Lower lobe of right lung (tissue), 2 donors: Measurements from ENCODE around the gene ANKHD1. TPM values are rescaled to one million over a fixed set of nuclear protein-coding genes. Genes with fewer than 3 reads are reported as not detected.
A peak's percentile ranks its signal among the peaks of the same experiment; 100 is the strongest.

Source experiments
- ATAC-seq, 2 donors: fragments of 200-7000 bp; cut with Tn5 transposase; one replicate each; pipeline ENCODE4 v1.9.1; 2020 to 2022; ENCODE audit warnings: mild to moderate bottlenecking in 2 of 2, moderate library complexity in 2 of 2
- DNase-seq: peaks from one replicate; pipeline ENCODE4 v3.0.0-alpha.2; 2020
- H3K27ac ChIP-seq: fragments of 200-600 bp; one replicate; pipeline ENCODE4 v1.8.0; 2022
- H3K27me3 ChIP-seq: fragments of 200-600 bp; one replicate; pipeline ENCODE4 v1.8.0; 2022; ENCODE audit warnings: low read depth
- H3K36me3 ChIP-seq: fragments of 200-600 bp; one replicate; pipeline ENCODE4 v1.8.0; 2022; ENCODE audit warnings: mild to moderate bottlenecking
- H3K4me1 ChIP-seq: fragments of 200-600 bp; one replicate; pipeline ENCODE4 v1.8.0; 2022
- H3K4me3 ChIP-seq: fragments of 200-600 bp; one replicate; pipeline ENCODE4 v1.8.0; 2022; ENCODE audit warnings: mild to moderate bottlenecking
- H3K9me3 ChIP-seq: fragments of 200-600 bp; one replicate; pipeline ENCODE4 v1.8.0; 2022
- intact Hi-C: fragments of 100-400 bp; cut with DNase I; formaldehyde crosslinking; loops from one replicate; pipeline ENCODE4 v1.11.0; 2022
- total RNA-seq: library from RNA; stranded (reverse); fragmentation: NEBNext Ultra II Directional; extraction: Animal tissue kit (Norgen Biotek cat#: 25700); gene quantifications from one replicate; pipeline ENCODE4 v1.2.1, GENCODE V29; 2021
- TF ChIP-seq, protein P1 (sequence below): fragments of 200-600 bp; IDR thresholded peaks from one replicate; pipeline ENCODE4 v1.8.0; 2022; ENCODE audit warnings: antibody characterized with exemption, mild to moderate bottlenecking
- donor health status: DM: no; HTN: yes; CAD: no; lungs with severe emphysema.

The ANKHD1 gene
- total RNA-seq, 1 donor from 2014 or later = 133 TPM

DNA sequence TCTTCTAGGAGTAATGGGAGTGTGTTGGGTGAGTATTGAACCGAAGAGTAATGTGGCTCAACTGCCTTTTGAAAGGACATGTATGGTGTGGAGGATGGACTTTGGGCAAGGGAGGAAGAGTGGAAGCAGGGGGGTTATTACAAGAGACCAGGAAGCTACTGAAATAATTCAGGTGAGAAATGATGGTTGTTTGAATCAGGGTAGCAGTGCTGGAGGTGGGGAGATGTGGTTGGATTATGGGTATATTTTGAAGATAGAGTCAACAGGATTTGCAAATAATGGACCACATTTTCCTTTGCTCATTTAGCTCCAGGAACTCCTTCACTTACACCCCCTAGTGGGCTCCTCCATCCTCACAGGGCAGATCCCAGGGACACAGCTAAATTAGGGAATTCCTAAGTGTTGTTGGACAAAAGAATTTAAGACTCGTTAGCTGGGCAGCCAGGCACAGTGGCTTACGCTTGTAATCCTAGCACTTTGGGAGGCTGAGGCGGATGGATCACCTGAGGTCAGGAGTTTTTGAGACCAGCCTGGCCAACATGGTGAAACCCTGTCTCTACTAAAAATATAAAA lies 42.8 kb upstream of the ANKHD1 start:
- Histone ChIP-seq H3K9me3 (no peaks in the 10 kb centered on the region), H3K4me3 (no peak overlapping the region), H3K36me3 (no peaks in the 10 kb centered on the region), H3K27me3 (no peaks in the 10 kb centered on the region), H3K4me1 (peaks cover 21% of the 10 kb centered on the region), H3K27ac (no peak overlapping the region)
- intact Hi-C loops = no loop called here
- no peak for DNase-seq
- TF ChIP-seq, protein P1, sequence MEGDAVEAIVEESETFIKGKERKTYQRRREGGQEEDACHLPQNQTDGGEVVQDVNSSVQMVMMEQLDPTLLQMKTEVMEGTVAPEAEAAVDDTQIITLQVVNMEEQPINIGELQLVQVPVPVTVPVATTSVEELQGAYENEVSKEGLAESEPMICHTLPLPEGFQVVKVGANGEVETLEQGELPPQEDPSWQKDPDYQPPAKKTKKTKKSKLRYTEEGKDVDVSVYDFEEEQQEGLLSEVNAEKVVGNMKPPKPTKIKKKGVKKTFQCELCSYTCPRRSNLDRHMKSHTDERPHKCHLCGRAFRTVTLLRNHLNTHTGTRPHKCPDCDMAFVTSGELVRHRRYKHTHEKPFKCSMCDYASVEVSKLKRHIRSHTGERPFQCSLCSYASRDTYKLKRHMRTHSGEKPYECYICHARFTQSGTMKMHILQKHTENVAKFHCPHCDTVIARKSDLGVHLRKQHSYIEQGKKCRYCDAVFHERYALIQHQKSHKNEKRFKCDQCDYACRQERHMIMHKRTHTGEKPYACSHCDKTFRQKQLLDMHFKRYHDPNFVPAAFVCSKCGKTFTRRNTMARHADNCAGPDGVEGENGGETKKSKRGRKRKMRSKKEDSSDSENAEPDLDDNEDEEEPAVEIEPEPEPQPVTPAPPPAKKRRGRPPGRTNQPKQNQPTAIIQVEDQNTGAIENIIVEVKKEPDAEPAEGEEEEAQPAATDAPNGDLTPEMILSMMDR = peak; percentile 19
- ATAC-seq = no peak

DNA sequence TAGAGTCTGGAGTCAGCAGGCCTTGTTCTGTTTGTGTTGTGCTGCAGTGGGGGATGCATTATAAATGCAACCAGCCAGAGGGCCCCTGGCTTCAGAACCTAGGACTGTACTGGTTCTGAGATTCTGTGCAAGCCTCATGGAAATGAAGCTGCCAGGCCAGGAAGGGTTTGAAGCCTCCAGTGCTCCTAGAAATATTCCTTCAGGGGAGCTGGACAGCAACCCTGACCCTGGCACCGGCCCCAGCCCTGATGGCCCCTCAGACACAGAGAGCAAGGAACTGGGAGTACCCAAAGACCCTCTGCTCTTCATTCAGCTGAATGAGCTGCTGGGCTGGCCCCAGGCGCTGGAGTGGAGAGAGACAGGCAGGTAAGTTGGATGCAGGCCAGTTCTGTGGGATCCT lies 41.5 kb upstream of the ANKHD1 start, which contains the start of gene SLC4A9:
Gene SLC4A9 (plus strand): TSS at position 94 of the 400 bp plus-strand sequence. CDS start 43 bp downstream, at position 137.
- intact Hi-C loops = no loop called here
- Histone ChIP-seq H3K9me3 (no peaks in the 10 kb centered on the region), H3K4me3 (no peak within 1 kb of the TSS), H3K36me3 (no peaks in the 10 kb centered on the region), H3K27ac (no peak within 1 kb of the TSS), H3K4me1 (peaks cover 21% of the 10 kb centered on the region), H3K27me3 (no peaks in the 10 kb centered on the region)
- TF ChIP-seq, protein P1 = no peak
- no peak for DNase-seq
- no peak for ATAC-seq

DNA sequence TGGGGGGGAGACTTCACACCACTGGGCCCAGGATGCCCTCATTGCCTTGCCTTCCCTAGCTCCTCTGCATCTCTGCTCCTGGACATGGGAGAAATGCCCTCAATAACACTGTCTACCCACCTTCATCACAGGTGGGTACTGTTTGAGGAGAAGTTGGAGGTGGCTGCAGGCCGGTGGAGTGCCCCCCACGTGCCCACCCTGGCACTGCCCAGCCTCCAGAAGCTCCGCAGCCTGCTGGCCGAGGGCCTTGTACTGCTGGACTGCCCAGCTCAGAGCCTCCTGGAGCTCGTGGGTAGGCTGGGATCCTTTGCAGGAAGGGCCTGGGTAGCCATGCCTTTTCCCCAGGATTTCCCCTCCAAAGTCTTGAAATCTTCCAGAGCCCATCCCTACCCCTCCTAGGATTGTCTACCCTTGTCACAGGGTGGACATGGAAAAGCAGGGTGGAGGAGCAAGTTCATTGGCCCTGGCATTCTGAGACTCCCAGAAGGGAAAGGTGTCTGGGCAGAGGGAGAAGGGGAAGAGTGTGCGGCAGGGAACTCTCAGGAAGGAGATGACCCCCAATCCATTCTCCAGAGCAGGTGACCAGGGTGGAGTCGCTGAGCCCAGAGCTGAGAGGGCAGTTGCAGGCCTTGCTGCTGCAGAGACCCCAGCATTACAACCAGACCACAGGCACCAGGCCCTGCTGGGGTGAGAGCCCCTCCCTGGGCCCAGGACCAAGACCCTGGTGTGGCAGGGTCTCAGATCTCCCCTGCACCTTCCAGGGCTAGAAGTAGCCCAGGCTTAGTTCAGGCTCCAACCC lies 40.8 kb upstream of the ANKHD1 start:
- Histone ChIP-seq H3K27ac (no peak overlapping the region), H3K4me1 (peaks cover 21% of the 10 kb centered on the region), H3K36me3 (no peaks in the 10 kb centered on the region), H3K9me3 (no peaks in the 10 kb centered on the region), H3K27me3 (no peaks in the 10 kb centered on the region), H3K4me3 (no peak overlapping the region)
- TF ChIP-seq, protein P1 = no peak
- intact Hi-C loops = no loop called here
- ATAC-seq = no peak
- DNase-seq = no peak

DNA sequence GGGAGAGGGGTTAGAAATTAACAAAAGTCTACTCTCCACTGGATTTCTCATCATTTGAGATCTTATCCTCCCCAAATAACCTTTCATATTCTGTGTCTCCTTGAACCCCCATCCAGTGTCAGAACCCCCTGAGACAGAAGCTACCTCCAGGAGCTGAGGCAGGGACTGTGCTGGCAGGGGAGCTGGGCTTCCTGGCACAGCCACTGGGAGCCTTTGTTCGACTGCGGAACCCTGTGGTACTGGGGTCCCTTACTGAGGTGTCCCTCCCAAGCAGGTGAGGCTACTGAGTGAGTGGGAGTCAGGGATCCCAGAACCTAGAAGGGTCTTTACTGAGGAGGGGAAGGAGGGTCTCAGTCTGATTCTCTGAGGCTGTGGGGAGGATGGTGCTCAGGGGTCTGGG lies 39.7 kb upstream of the ANKHD1 start:
- ATAC-seq (no peak), DNase-seq (no peak)
- intact Hi-C loops = no loop called here
- no peak overlapping the region for H3K27ac ChIP-seq
- no peaks in the 10 kb centered on the region for H3K27me3 ChIP-seq
- H3K4me3 ChIP-seq = no peak overlapping the region
- H3K4me1 ChIP-seq = peaks cover 19% of the 10 kb centered on the region
- H3K9me3 ChIP-seq = no peaks in the 10 kb centered on the region
- TF ChIP-seq, protein P1 = no peak
- H3K36me3 ChIP-seq = no peaks in the 10 kb centered on the region

DNA sequence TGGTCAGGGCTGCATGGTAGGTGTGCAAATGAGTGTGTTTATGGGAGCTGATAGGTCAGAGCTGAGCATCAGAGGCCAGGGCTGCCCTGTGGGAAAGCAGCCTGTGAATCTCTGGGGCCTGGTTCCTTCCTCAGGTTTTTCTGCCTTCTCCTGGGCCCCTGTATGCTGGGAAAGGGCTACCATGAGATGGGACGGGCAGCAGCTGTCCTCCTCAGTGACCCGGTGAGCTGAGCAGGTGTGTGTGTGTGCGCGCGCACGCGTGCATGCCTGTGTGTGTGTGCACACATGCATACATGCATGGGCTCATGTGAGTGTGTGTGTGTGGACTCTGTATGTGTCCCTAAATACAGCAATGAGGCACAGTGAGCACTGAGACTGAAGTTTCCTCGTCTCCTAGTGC lies 39.3 kb upstream of the ANKHD1 start:
- H3K36me3 ChIP-seq = no peaks in the 10 kb centered on the region
- TF ChIP-seq, protein P1 = no peak
- H3K4me1 ChIP-seq = peaks cover 15% of the 10 kb centered on the region
- H3K27me3 ChIP-seq = no peaks in the 10 kb centered on the region
- DNase-seq (no peak), ATAC-seq (no peak)
- no peak overlapping the region for H3K27ac ChIP-seq
- H3K9me3 ChIP-seq = no peaks in the 10 kb centered on the region
- no peak overlapping the region for H3K4me3 ChIP-seq
- intact Hi-C loops = no loop called here
